Measurements from ENCODE around the gene KRTAP12-3.
"Not testable (repeated sequence)": the region's sequence is repeated elsewhere in the genome, so short reads cannot be mapped to it uniquely, and the experiment has no call there.

Gene KRTAP12-3

GRCh38 chr21:44653656-44654575 is 3.8 kb upstream of the KRTAP12-3 start:
- H3K27ac Mint-ChIP-seq, result no peak overlapping the region
- H3K27me3 Mint-ChIP-seq, result no peaks in the 10 kb centered on the region
- H3K4me3 Mint-ChIP-seq, result no peak overlapping the region
- peaks cover 11% of the 10 kb centered on the region for H3K36me3 Mint-ChIP-seq (ENCODE audit: low read depth)
- H3K4me1 Mint-ChIP-seq (ENCODE audit: low read depth), result peaks cover 49% of the 10 kb centered on the region
- H3K9me3 Mint-ChIP-seq, result peaks cover 26% of the 10 kb centered on the region
- peak; percentile 49 for DNase-seq

GRCh38 chr21:44654576-44655175 is 3.1 kb upstream of the KRTAP12-3 start, which contains the start of gene KRTAP12-4:
Gene KRTAP12-4 (minus strand): TSS chr21:44654659. CDS start chr21:44654614, 45 bp downstream.
- no peaks in the 10 kb centered on the region for H3K27me3 Mint-ChIP-seq
- peaks cover 11% of the 10 kb centered on the region for H3K36me3 Mint-ChIP-seq (ENCODE audit: low read depth)
- no peak for DNase-seq
- H3K4me3 Mint-ChIP-seq, result no peak within 1 kb of the TSS
- H3K9me3 Mint-ChIP-seq, result peaks cover 26% of the 10 kb centered on the region
- H3K27ac Mint-ChIP-seq, result no peak within 1 kb of the TSS
- H3K4me1 Mint-ChIP-seq (ENCODE audit: low read depth), result peaks cover 54% of the 10 kb centered on the region

GRCh38 chr21:44656868-44657267 is 864 bp upstream of the KRTAP12-3 start:
- no peaks in the 10 kb centered on the region for H3K27me3 Mint-ChIP-seq
- no peak overlapping the region for H3K27ac Mint-ChIP-seq
- H3K4me1 Mint-ChIP-seq (ENCODE audit: low read depth), result peaks cover 56% of the 10 kb centered on the region
- peaks cover 30% of the 10 kb centered on the region for H3K9me3 Mint-ChIP-seq
- no peak overlapping the region for H3K4me3 Mint-ChIP-seq
- H3K36me3 Mint-ChIP-seq (ENCODE audit: low read depth), result peaks cover 11% of the 10 kb centered on the region
- no peak for DNase-seq

GRCh38 chr21:44658541-44658910 is 794 bp downstream of the KRTAP12-3 start:
- no peak for DNase-seq
- Mint-ChIP-seq H3K27ac (peak overlapping the region; percentile 78), H3K36me3 (ENCODE audit: low read depth) (peaks cover 11% of the 10 kb centered on the region), H3K9me3 (peaks cover 32% of the 10 kb centered on the region), H3K4me1 (ENCODE audit: low read depth) (peaks cover 54% of the 10 kb centered on the region), H3K4me3 (no peak overlapping the region), H3K27me3 (no peaks in the 10 kb centered on the region)

- H3K27me3 Mint-ChIP-seq, result no peaks in the 10 kb centered on the region
- no peak for DNase-seq
- H3K9me3 Mint-ChIP-seq, result peaks cover 32% of the 10 kb centered on the region
- no peak overlapping the region for H3K4me3 Mint-ChIP-seq
- peaks cover 11% of the 10 kb centered on the region for H3K36me3 Mint-ChIP-seq (ENCODE audit: low read depth)
- H3K4me1 Mint-ChIP-seq (ENCODE audit: low read depth), result peaks cover 49% of the 10 kb centered on the region
- peak overlapping the region; percentile 78 for H3K27ac Mint-ChIP-seq
Observed at GRCh38 chr21:44658913-44659595, 1.3 kb downstream of the KRTAP12-3 start.

- DNase-seq; H3K27ac Mint-ChIP-seq; H3K4me3 Mint-ChIP-seq; H3K27me3 Mint-ChIP-seq; H3K36me3 Mint-ChIP-seq (ENCODE audit: low read depth): not testable (repeated sequence)
- Mint-ChIP-seq H3K9me3 (peaks cover 21% of the 10 kb centered on the region), H3K4me1 (ENCODE audit: low read depth) (peaks cover 30% of the 10 kb centered on the region)
Observed at GRCh38 chr21:44661567-44661966, 3.8 kb downstream of the KRTAP12-3 start.

- Mint-ChIP-seq H3K36me3 (ENCODE audit: low read depth) (no peaks in the 10 kb centered on the region), H3K4me1 (ENCODE audit: low read depth) (peaks cover 2% of the 10 kb centered on the region), H3K4me3 (no peak overlapping the region), H3K27ac (no peak overlapping the region), H3K27me3 (no peaks in the 10 kb centered on the region), H3K9me3 (peaks cover 16% of the 10 kb centered on the region)
- DNase-seq, result no peak
Observed at GRCh38 chr21:44664691-44665090, 7.0 kb downstream of the KRTAP12-3 start.

- Mint-ChIP-seq H3K4me1 (ENCODE audit: low read depth) (no peaks in the 10 kb centered on the region), H3K4me3 (no peak within 1 kb of the TSS), H3K27me3 (no peaks in the 10 kb centered on the region), H3K27ac (no peak within 1 kb of the TSS), H3K36me3 (ENCODE audit: low read depth) (no peaks in the 10 kb centered on the region), H3K9me3 (peaks cover 21% of the 10 kb centered on the region)
- DNase-seq, result no peak
Observed at GRCh38 chr21:44666401-44667320, 8.9 kb downstream of the KRTAP12-3 start, which contains the start of gene KRTAP12-2. Gene KRTAP12-2 (minus strand): TSS chr21:44666927. CDS start chr21:44666886, 41 bp downstream.

- peaks cover 18% of the 10 kb centered on the region for H3K9me3 Mint-ChIP-seq
Observed at GRCh38 chr21:44667612-44668011, 9.9 kb downstream of the KRTAP12-3 start.

GRCh38 chr21:44670642-44671432 is 13.1 kb downstream of the KRTAP12-3 start:
- Mint-ChIP-seq H3K27me3 (no peaks in the 10 kb centered on the region), H3K9me3 (peaks cover 24% of the 10 kb centered on the region), H3K27ac (no peak overlapping the region)

More at GRCh38 chr21:44667612-44668011, 9.9 kb downstream of the KRTAP12-3 start:
- Mint-ChIP-seq H3K36me3 (ENCODE audit: low read depth) (no peaks in the 10 kb centered on the region), H3K27ac (no peak overlapping the region), H3K4me1 (ENCODE audit: low read depth) (no peaks in the 10 kb centered on the region), H3K4me3 (no peak overlapping the region), H3K27me3 (no peaks in the 10 kb centered on the region)
- DNase-seq, result no peak

GRCh38 chr21:44671911-44672310 is 14.2 kb downstream of the KRTAP12-3 start:
- no peak overlapping the region for H3K4me3 Mint-ChIP-seq
- no peaks in the 10 kb centered on the region for H3K27me3 Mint-ChIP-seq
- H3K27ac Mint-ChIP-seq, result no peak overlapping the region
- peaks cover 24% of the 10 kb centered on the region for H3K9me3 Mint-ChIP-seq
- no peaks in the 10 kb centered on the region for H3K36me3 Mint-ChIP-seq (ENCODE audit: low read depth)
- H3K4me1 Mint-ChIP-seq (ENCODE audit: low read depth), result no peaks in the 10 kb centered on the region
- no peak for DNase-seq

More at GRCh38 chr21:44670642-44671432, 13.1 kb downstream of the KRTAP12-3 start:
- no peak for DNase-seq
- Mint-ChIP-seq H3K36me3 (ENCODE audit: low read depth) (no peaks in the 10 kb centered on the region), H3K4me1 (ENCODE audit: low read depth) (no peaks in the 10 kb centered on the region), H3K4me3 (no peak overlapping the region)

GRCh38 chr21:44677881-44678280 is 20.1 kb downstream of the KRTAP12-3 start:
- DNase-seq, result no peak
- Mint-ChIP-seq H3K36me3 (ENCODE audit: low read depth) (no peaks in the 10 kb centered on the region), H3K27ac (no peak overlapping the region), H3K4me1 (ENCODE audit: low read depth) (no peaks in the 10 kb centered on the region), H3K4me3 (no peak overlapping the region), H3K9me3 (peaks cover 4% of the 10 kb centered on the region), H3K27me3 (no peaks in the 10 kb centered on the region)

GRCh38 chr21:44681152-44681551 is 23.4 kb downstream of the KRTAP12-3 start:
- Mint-ChIP-seq H3K27ac (no peak overlapping the region), H3K36me3 (ENCODE audit: low read depth) (no peaks in the 10 kb centered on the region), H3K27me3 (peaks cover 4% of the 10 kb centered on the region), H3K4me1 (ENCODE audit: low read depth) (peaks cover 3% of the 10 kb centered on the region), H3K9me3 (no peaks in the 10 kb centered on the region), H3K4me3 (no peak overlapping the region)
- no peak for DNase-seq

Data from activated T-cell treated with anti-CD3 and anti-CD28 coated beads, Interleukin-2, amount 50 U/mL, for 24 hours (primary cell).